K562 (cell line): ENCODE results near the gene URI1.

Source experiments
- FOXO4 ChIP-seq: fragments of 450-650 bp; formaldehyde crosslinking; IDR thresholded peaks from 2 replicates; pipeline ENCODE4 v1.4.0; 2020; ENCODE audit warnings: mild to moderate bottlenecking, moderate library complexity
- HCFC1 ChIP-seq: IDR thresholded peaks from 2 replicates; pipeline ENCODE4 v1.6.1; 2012; ENCODE audit warnings: low read depth, low read length, improper control_type of control experiment
- HDAC1 ChIP-seq, 2 experiments: fragments of 450-650 bp; IDR thresholded peaks; 2 replicates each; pipeline ENCODE4 v1.6.1; 2016 to 2017; ENCODE audit warnings: inconsistent platforms in 1 of 2, mild to moderate bottlenecking in 1 of 2, moderate library complexity in 1 of 2
- MYC ChIP-seq, 2 experiments: fragments of 250-450 bp in 1 of 2; sonication (Bioruptor Pico) in 1 of 2; IDR thresholded peaks; 2 replicates each; pipeline versions ENCODE4 v1.5.1 to v1.6.1; 2012 to 2021; ENCODE audit warnings: low read depth in 2 of 2, borderline replicate concordance in 1 of 2, improper control_type of control experiment in 1 of 2, low read length in 1 of 2, mild to moderate bottlenecking in 1 of 2, moderate library complexity in 1 of 2
- SMAD3 ChIP-seq: fragments of 450-650 bp; formaldehyde crosslinking; conservative IDR thresholded peaks from 2 replicates; pipeline ENCODE4 v1.4.0; 2020; ENCODE audit warnings: mild to moderate bottlenecking
- ZBTB1 ChIP-seq: sonication (generic); formaldehyde crosslinking; IDR thresholded peaks from 2 replicates; pipeline ENCODE4 v1.8.1; 2023; ENCODE audit warnings: missing genetic modification reagents, low read depth, mild to moderate bottlenecking, borderline replicate concordance
- ZEB2 ChIP-seq: fragments of 450-650 bp; IDR thresholded peaks from 2 replicates; pipeline ENCODE4 v1.6.1; 2016
- ZNF311 ChIP-seq: fragments of 250-450 bp; sonication (Bioruptor Pico); IDR thresholded peaks from 2 replicates; pipeline ENCODE4 v1.4.0; 2020; ENCODE audit warnings: mild to moderate bottlenecking, moderate library complexity
- TF ChIP-seq, protein P1 (sequence below): sonication (generic); formaldehyde crosslinking; IDR thresholded peaks from 2 replicates; pipeline ENCODE4 v1.8.0; 2022; ENCODE audit warnings: mild to moderate bottlenecking, low read depth, missing genetic modification reagents
- TF ChIP-seq, protein P2 (sequence below), 2 experiments: fragments of 450-650 bp; formaldehyde crosslinking in 1 of 2; IDR thresholded peaks; 2 replicates each; pipeline versions ENCODE4 v1.4.0 to v1.6.1; 2014 to 2020; ENCODE audit warnings: mild to moderate bottlenecking in 2 of 2, borderline replicate concordance in 1 of 2, low read depth in 1 of 2
- TF ChIP-seq, protein P3 (sequence below): IDR thresholded peaks from 3 replicates; pipeline ENCODE4 v1.6.1; 2011; ENCODE audit warnings: borderline replicate concordance, mild to moderate bottlenecking; ENCODE audit not compliant: insufficient read length, insufficient read depth

DNA sequence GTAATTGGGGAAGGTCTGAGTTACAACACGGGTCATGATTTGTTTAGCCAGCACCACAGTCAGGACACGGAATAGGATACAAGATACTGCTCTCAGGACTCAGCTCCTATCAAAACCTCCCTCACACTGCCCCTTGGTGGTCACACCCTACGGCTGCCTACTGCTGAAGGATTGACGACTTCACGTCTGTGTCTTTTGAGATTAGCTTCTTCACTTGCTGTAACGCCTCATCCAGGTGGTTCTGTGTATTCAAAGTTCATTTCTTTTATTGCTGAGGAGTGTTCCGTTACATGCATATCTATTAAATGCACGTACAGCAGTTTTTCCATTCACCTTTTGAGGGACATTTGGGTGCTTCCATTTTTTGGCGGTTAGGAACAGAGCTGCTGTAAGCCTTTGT, 46.3 kb downstream of the URI1 start:
- TF ChIP-seq ZEB2 (peak; percentile 35; the same call in 1 of the 2 replicates), FOXO4 (CRISPR knock-in tag) (no peak), SMAD3 (CRISPR knock-in tag) (no peak), HCFC1 (no peak), ZBTB1 (CRISPR knock-in tag) (no peak), ZNF311 (no peak), HDAC1 (IDR thresholded peaks at IDR 0.05) (no peak), MYC (IDR thresholded peaks at IDR 0.05; ENCODE audit: low read depth, low read length) (no peak), MYC (CRISPR knock-in tag; IDR thresholded peaks at IDR 0.05; ENCODE audit: borderline replicate concordance, low read depth) (no peak)
- TF ChIP-seq, protein P1, sequence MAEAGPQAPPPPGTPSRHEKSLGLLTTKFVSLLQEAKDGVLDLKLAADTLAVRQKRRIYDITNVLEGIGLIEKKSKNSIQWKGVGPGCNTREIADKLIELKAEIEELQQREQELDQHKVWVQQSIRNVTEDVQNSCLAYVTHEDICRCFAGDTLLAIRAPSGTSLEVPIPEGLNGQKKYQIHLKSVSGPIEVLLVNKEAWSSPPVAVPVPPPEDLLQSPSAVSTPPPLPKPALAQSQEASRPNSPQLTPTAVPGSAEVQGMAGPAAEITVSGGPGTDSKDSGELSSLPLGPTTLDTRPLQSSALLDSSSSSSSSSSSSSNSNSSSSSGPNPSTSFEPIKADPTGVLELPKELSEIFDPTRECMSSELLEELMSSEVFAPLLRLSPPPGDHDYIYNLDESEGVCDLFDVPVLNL (CRISPR knock-in tag) = no peak
- TF ChIP-seq, protein P2, sequence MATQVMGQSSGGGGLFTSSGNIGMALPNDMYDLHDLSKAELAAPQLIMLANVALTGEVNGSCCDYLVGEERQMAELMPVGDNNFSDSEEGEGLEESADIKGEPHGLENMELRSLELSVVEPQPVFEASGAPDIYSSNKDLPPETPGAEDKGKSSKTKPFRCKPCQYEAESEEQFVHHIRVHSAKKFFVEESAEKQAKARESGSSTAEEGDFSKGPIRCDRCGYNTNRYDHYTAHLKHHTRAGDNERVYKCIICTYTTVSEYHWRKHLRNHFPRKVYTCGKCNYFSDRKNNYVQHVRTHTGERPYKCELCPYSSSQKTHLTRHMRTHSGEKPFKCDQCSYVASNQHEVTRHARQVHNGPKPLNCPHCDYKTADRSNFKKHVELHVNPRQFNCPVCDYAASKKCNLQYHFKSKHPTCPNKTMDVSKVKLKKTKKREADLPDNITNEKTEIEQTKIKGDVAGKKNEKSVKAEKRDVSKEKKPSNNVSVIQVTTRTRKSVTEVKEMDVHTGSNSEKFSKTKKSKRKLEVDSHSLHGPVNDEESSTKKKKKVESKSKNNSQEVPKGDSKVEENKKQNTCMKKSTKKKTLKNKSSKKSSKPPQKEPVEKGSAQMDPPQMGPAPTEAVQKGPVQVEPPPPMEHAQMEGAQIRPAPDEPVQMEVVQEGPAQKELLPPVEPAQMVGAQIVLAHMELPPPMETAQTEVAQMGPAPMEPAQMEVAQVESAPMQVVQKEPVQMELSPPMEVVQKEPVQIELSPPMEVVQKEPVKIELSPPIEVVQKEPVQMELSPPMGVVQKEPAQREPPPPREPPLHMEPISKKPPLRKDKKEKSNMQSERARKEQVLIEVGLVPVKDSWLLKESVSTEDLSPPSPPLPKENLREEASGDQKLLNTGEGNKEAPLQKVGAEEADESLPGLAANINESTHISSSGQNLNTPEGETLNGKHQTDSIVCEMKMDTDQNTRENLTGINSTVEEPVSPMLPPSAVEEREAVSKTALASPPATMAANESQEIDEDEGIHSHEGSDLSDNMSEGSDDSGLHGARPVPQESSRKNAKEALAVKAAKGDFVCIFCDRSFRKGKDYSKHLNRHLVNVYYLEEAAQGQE (IDR thresholded peaks at IDR 0.05; ENCODE audit: borderline replicate concordance) = peak; percentile 62; the same call in 1 of the 2 replicates
- TF ChIP-seq, protein P2 (CRISPR knock-in tag; IDR thresholded peaks at IDR 0.05; ENCODE audit: low read depth) = no peak
- TF ChIP-seq, protein P3, sequence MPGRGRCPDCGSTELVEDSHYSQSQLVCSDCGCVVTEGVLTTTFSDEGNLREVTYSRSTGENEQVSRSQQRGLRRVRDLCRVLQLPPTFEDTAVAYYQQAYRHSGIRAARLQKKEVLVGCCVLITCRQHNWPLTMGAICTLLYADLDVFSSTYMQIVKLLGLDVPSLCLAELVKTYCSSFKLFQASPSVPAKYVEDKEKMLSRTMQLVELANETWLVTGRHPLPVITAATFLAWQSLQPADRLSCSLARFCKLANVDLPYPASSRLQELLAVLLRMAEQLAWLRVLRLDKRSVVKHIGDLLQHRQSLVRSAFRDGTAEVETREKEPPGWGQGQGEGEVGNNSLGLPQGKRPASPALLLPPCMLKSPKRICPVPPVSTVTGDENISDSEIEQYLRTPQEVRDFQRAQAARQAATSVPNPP = no peak
